ENCODE data around the gene PLXNC1.

PLXNC1 gene

GRCh38 chr12:94282675-94283074 lies 134.3 kb downstream of the PLXNC1 start:
- no peak for TF ChIP-seq CTCF (IDR thresholded peaks at IDR 0.05; ENCODE audit: insufficient read depth, missing control alignments)
- FAIRE-seq (no peak), DNase-seq (ENCODE audit: insufficient read length, low spot score) (no peak)

- DNase-seq (ENCODE audit: insufficient read length, low spot score), result no peak
- no peak for TF ChIP-seq CTCF (IDR thresholded peaks at IDR 0.05; ENCODE audit: insufficient read depth, missing control alignments)
- FAIRE-seq, result no peak
Measured at GRCh38 chr12:94284046-94284445, 135.7 kb downstream of the PLXNC1 start.

GRCh38 chr12:94284859-94285258 lies 136.5 kb downstream of the PLXNC1 start:
- FAIRE-seq (no peak), DNase-seq (ENCODE audit: insufficient read length, low spot score) (no peak)
- no peak for TF ChIP-seq CTCF (IDR thresholded peaks at IDR 0.05; ENCODE audit: insufficient read depth, missing control alignments)

GRCh38 chr12:94285943-94286582 lies 137.7 kb downstream of the PLXNC1 start:
- peak; percentile 79 for FAIRE-seq
- peak; percentile 47 for DNase-seq (ENCODE audit: insufficient read length, low spot score)
- no peak for TF ChIP-seq CTCF (IDR thresholded peaks at IDR 0.05; ENCODE audit: insufficient read depth, missing control alignments)

- TF ChIP-seq CTCF (IDR thresholded peaks at IDR 0.05; ENCODE audit: insufficient read depth, missing control alignments), result no peak
- no peak for DNase-seq (ENCODE audit: insufficient read length, low spot score)
Measured at GRCh38 chr12:94286583-94287244, 138.3 kb downstream of the PLXNC1 start.

GRCh38 chr12:94287245-94287628 lies 138.9 kb downstream of the PLXNC1 start:
- no peak for TF ChIP-seq CTCF (IDR thresholded peaks at IDR 0.05; ENCODE audit: insufficient read depth, missing control alignments)
- DNase-seq (ENCODE audit: insufficient read length, low spot score), result no peak
- no peak for FAIRE-seq

More at GRCh38 chr12:94286583-94287244, 138.3 kb downstream of the PLXNC1 start:
- no peak for FAIRE-seq

All from D721Med (cell line).